ENCODE measurements around the gene ACOD1.

Gene ACOD1

GRCh38 chr13:76980075-76980718 is 31.9 kb downstream of the ACOD1 start:
- ATAC-seq (replicated peaks) (peak; percentile 98), DNase-seq (peak; percentile 84 to 86 (median 85))
- Mint-ChIP-seq H3K4me1 (ENCODE audit: low read depth in 2 of 2) (peaks cover 7 to 9% of the 10 kb centered on the region in 2 donors), H3K9me3 (no peaks in the 10 kb centered on the region), H3K4me3 (no peak overlapping the region), H3K27me3 (peaks cover 61 to 78% of the 10 kb centered on the region in 2 donors), H3K36me3 (ENCODE audit: insufficient read depth) (peaks cover 3% of the 10 kb centered on the region), H3K27ac (no peak overlapping the region)

- DNase-seq (no peak), ATAC-seq (replicated peaks) (no peak)
- Mint-ChIP-seq H3K36me3 (ENCODE audit: insufficient read depth) (peaks cover 3% of the 10 kb centered on the region), H3K4me1 (ENCODE audit: low read depth in 2 of 2) (peaks cover 4 to 5% of the 10 kb centered on the region in 2 donors), H3K27me3 (peaks cover 71 to 83% of the 10 kb centered on the region in 2 donors), H3K27ac (no peak overlapping the region), H3K4me3 (no peak overlapping the region), H3K9me3 (no peaks in the 10 kb centered on the region)
These were observed 33.8 kb downstream of the ACOD1 start for GRCh38 chr13:76982061-76982460.

- H3K4me1 Mint-ChIP-seq (ENCODE audit: low read depth in 2 of 2), result peaks cover 4 to 5% of the 10 kb centered on the region in 2 donors
- no peaks in the 10 kb centered on the region for H3K9me3 Mint-ChIP-seq
- no peak for DNase-seq
- H3K36me3 Mint-ChIP-seq (ENCODE audit: insufficient read depth), result no peaks in the 10 kb centered on the region
- no peak for ATAC-seq (replicated peaks)
- H3K27me3 Mint-ChIP-seq, result peaks cover 74 to 83% of the 10 kb centered on the region in 2 donors
- H3K4me3 Mint-ChIP-seq, result no peak overlapping the region
- no peak overlapping the region for H3K27ac Mint-ChIP-seq
These were observed 35.4 kb downstream of the ACOD1 start for GRCh38 chr13:76983676-76984075.

GRCh38 chr13:76991432-76991795 is 43.1 kb downstream of the ACOD1 start:
- ATAC-seq (replicated peaks), result peak; percentile 78
- Mint-ChIP-seq H3K36me3 (ENCODE audit: insufficient read depth) (peaks cover 24% of the 10 kb centered on the region), H3K27me3 (peaks cover 28 to 31% of the 10 kb centered on the region in 2 donors), H3K4me1 (ENCODE audit: low read depth in 2 of 2) (peaks cover 22 to 24% of the 10 kb centered on the region in 2 donors), H3K9me3 (no peaks in the 10 kb centered on the region), H3K27ac (peak overlapping the region; percentile 99), H3K4me3 (peak overlapping the region; percentile 90 to 94)
- peak; percentile 85 to 86 (median 86) for DNase-seq

- DNase-seq (peak; percentile 92 to 94 (median 93)), ATAC-seq (replicated peaks) (peak; percentile 77)
- Mint-ChIP-seq H3K27me3 (peaks cover 23 to 26% of the 10 kb centered on the region in 2 donors), H3K27ac (peak within 1 kb of the TSS; percentile 99), H3K4me3 (peak within 1 kb of the TSS; percentile 90 to 94), H3K36me3 (ENCODE audit: insufficient read depth) (peaks cover 28% of the 10 kb centered on the region), H3K9me3 (no peaks in the 10 kb centered on the region), H3K4me1 (ENCODE audit: low read depth in 2 of 2) (peaks cover 21 to 24% of the 10 kb centered on the region in 2 donors)
These were observed 43.7 kb downstream of the ACOD1 start, which contains the start of gene CLN5 for GRCh38 chr13:76991796-76992547. Gene CLN5, plus strand, starts transcription at chr13:76992081. Its CDS starts 18 bp downstream, at chr13:76992099.

- Mint-ChIP-seq H3K27ac (peak overlapping the region; percentile 99), H3K36me3 (ENCODE audit: insufficient read depth) (peaks cover 28% of the 10 kb centered on the region), H3K27me3 (peaks cover 17 to 20% of the 10 kb centered on the region in 2 donors), H3K9me3 (no peaks in the 10 kb centered on the region), H3K4me1 (ENCODE audit: low read depth in 2 of 2) (peaks cover 21 to 24% of the 10 kb centered on the region in 2 donors), H3K4me3 (peak overlapping the region; percentile 90 to 94)
- DNase-seq (no peak), ATAC-seq (replicated peaks) (no peak)
These were observed 44.3 kb downstream of the ACOD1 start for GRCh38 chr13:76992548-76993001.

- H3K4me3 Mint-ChIP-seq, result peak overlapping the region; percentile 90 to 94
- H3K4me1 Mint-ChIP-seq (ENCODE audit: low read depth in 2 of 2), result peaks cover 21 to 24% of the 10 kb centered on the region in 2 donors
- H3K9me3 Mint-ChIP-seq, result no peaks in the 10 kb centered on the region
- ATAC-seq (replicated peaks) (no peak), DNase-seq (no peak)
- peaks cover 12 to 15% of the 10 kb centered on the region in 2 donors for H3K27me3 Mint-ChIP-seq
- peak overlapping the region; percentile 99 for H3K27ac Mint-ChIP-seq
- peaks cover 33% of the 10 kb centered on the region for H3K36me3 Mint-ChIP-seq (ENCODE audit: insufficient read depth)
These were observed 44.7 kb downstream of the ACOD1 start for GRCh38 chr13:76993021-76993420.

GRCh38 chr13:76993473-76993872 is 45.2 kb downstream of the ACOD1 start:
- Mint-ChIP-seq H3K4me3 (peak overlapping the region; percentile 90 to 94), H3K27me3 (peaks cover 8 to 11% of the 10 kb centered on the region in 2 donors), H3K9me3 (no peaks in the 10 kb centered on the region), H3K36me3 (ENCODE audit: insufficient read depth) (peaks cover 34% of the 10 kb centered on the region), H3K27ac (peak overlapping the region in 1 of 2 donors; percentile 15), H3K4me1 (ENCODE audit: low read depth in 2 of 2) (peaks cover 21 to 24% of the 10 kb centered on the region in 2 donors)
- DNase-seq, result no peak
- ATAC-seq (replicated peaks), result no peak

- H3K4me1 Mint-ChIP-seq (ENCODE audit: low read depth in 2 of 2), result peaks cover 21 to 24% of the 10 kb centered on the region in 2 donors
These were observed 46.0 kb downstream of the ACOD1 start for GRCh38 chr13:76994281-76994680.

GRCh38 chr13:77000475-77000874 is 52.2 kb downstream of the ACOD1 start:
- peaks cover 32% of the 10 kb centered on the region for H3K36me3 Mint-ChIP-seq (ENCODE audit: insufficient read depth)
- peaks cover 0 to 6% of the 10 kb centered on the region in 2 donors for H3K4me1 Mint-ChIP-seq (ENCODE audit: low read depth in 2 of 2)
- H3K4me3 Mint-ChIP-seq, result no peak overlapping the region
- no peak overlapping the region for H3K27ac Mint-ChIP-seq
- H3K27me3 Mint-ChIP-seq, result no peaks in the 10 kb centered on the region
- DNase-seq (no peak), ATAC-seq (replicated peaks) (no peak)
- no peaks in the 10 kb centered on the region for H3K9me3 Mint-ChIP-seq

More at GRCh38 chr13:76994281-76994680, 46.0 kb downstream of the ACOD1 start:
- Mint-ChIP-seq H3K27ac (no peak overlapping the region), H3K4me3 (peak overlapping the region; percentile 18 to 24), H3K9me3 (no peaks in the 10 kb centered on the region), H3K36me3 (ENCODE audit: insufficient read depth) (peaks cover 34% of the 10 kb centered on the region), H3K27me3 (peaks cover 2 to 3% of the 10 kb centered on the region in 2 donors)
- no peak for ATAC-seq (replicated peaks)
- DNase-seq, result no peak

GRCh38 chr13:77001540-77001939 is 53.2 kb downstream of the ACOD1 start:
- no peak overlapping the region for H3K27ac Mint-ChIP-seq
- H3K4me1 Mint-ChIP-seq (ENCODE audit: low read depth in 2 of 2), result peaks cover 0 to 10% of the 10 kb centered on the region in 2 donors
- ATAC-seq (replicated peaks) (no peak), DNase-seq (no peak)
- H3K4me3 Mint-ChIP-seq, result no peak overlapping the region
- H3K36me3 Mint-ChIP-seq (ENCODE audit: insufficient read depth), result peaks cover 26% of the 10 kb centered on the region
- H3K27me3 Mint-ChIP-seq, result no peaks in the 10 kb centered on the region
- H3K9me3 Mint-ChIP-seq, result no peaks in the 10 kb centered on the region

- peaks cover under 1 to 15% of the 10 kb centered on the region in 2 donors for H3K4me1 Mint-ChIP-seq (ENCODE audit: low read depth in 2 of 2)
- no peaks in the 10 kb centered on the region for H3K27me3 Mint-ChIP-seq
- ATAC-seq (replicated peaks), result no peak
- H3K27ac Mint-ChIP-seq, result no peak overlapping the region
- peaks cover 26% of the 10 kb centered on the region for H3K36me3 Mint-ChIP-seq (ENCODE audit: insufficient read depth)
- no peak for DNase-seq
- no peak overlapping the region for H3K4me3 Mint-ChIP-seq
- no peaks in the 10 kb centered on the region for H3K9me3 Mint-ChIP-seq
These were observed 53.8 kb downstream of the ACOD1 start for GRCh38 chr13:77001963-77002587.

- Mint-ChIP-seq H3K27me3 (no peaks in the 10 kb centered on the region), H3K9me3 (no peaks in the 10 kb centered on the region), H3K4me1 (ENCODE audit: low read depth in 2 of 2) (peaks cover 3 to 20% of the 10 kb centered on the region in 2 donors), H3K27ac (peak overlapping the region in 1 of 2 donors; percentile 20), H3K36me3 (ENCODE audit: insufficient read depth) (peaks cover 30% of the 10 kb centered on the region), H3K4me3 (no peak overlapping the region)
- DNase-seq (no peak), ATAC-seq (replicated peaks) (no peak)
These were observed 54.4 kb downstream of the ACOD1 start for GRCh38 chr13:77002590-77003190.

All from effector memory CD8-positive, alpha-beta T cell (primary cell).